ENCODE data around the gene STK39. TPM values are rescaled to one million over a fixed set of nuclear protein-coding genes. Genes with fewer than 3 reads are reported as not detected.

STK39 gene
- total RNA-seq, 1 donor = 18.1 TPM

DNA sequence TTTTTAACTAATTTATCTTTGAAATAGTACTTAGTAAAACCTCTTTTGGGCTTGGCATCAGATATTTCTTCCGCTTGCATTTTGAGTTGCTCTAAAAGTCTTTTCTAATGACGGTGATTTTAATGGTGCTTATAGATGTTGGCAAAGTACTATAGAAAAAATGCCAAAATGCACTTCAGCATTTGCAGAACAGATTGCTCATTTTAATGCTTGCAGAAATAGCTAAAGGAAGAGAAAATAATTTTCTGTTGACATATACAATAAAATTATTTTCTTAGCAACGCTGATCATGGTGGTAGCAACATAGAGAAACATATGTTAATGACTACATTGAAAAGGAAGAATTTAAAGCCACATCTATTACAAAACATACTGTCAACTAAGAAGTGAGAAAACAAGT lies 170.7 kb downstream of the STK39 start:
- Histone ChIP-seq H3K9me3 (ENCODE audit: low read depth, low read length) (no peaks in the 10 kb centered on the region), H3K4me1 (ENCODE audit: insufficient read depth, low read length) (no peaks in the 10 kb centered on the region), H3K79me2 (ENCODE audit: insufficient read depth, low read length) (no peaks in the 10 kb centered on the region), H3K4me2 (ENCODE audit: insufficient read depth, low read length) (no peak overlapping the region), H3K27ac (ENCODE audit: low read depth, low read length) (no peak overlapping the region), H3K27me3 (ENCODE audit: insufficient read depth, low read length) (no peaks in the 10 kb centered on the region), H3K4me3 (ENCODE audit: insufficient read depth, low read length) (no peak overlapping the region), H4K20me1 (ENCODE audit: insufficient read depth, low read length) (no peaks in the 10 kb centered on the region), H3K36me3 (ENCODE audit: insufficient read depth, low read length) (peaks cover 8% of the 10 kb centered on the region), H2AFZ (ENCODE audit: low read length) (no peak overlapping the region)
- DNase-seq (ENCODE audit: insufficient read length, low spot score, missing footprints) = no peak
- TF ChIP-seq, protein P1, sequence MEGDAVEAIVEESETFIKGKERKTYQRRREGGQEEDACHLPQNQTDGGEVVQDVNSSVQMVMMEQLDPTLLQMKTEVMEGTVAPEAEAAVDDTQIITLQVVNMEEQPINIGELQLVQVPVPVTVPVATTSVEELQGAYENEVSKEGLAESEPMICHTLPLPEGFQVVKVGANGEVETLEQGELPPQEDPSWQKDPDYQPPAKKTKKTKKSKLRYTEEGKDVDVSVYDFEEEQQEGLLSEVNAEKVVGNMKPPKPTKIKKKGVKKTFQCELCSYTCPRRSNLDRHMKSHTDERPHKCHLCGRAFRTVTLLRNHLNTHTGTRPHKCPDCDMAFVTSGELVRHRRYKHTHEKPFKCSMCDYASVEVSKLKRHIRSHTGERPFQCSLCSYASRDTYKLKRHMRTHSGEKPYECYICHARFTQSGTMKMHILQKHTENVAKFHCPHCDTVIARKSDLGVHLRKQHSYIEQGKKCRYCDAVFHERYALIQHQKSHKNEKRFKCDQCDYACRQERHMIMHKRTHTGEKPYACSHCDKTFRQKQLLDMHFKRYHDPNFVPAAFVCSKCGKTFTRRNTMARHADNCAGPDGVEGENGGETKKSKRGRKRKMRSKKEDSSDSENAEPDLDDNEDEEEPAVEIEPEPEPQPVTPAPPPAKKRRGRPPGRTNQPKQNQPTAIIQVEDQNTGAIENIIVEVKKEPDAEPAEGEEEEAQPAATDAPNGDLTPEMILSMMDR (IDR thresholded peaks at IDR 0.05; ENCODE audit: extremely low read depth, low read depth, low read length) = no peak

- no peak overlapping the region for H2AFZ ChIP-seq (ENCODE audit: low read length)
- H3K9me3 ChIP-seq (ENCODE audit: low read depth, low read length) = no peaks in the 10 kb centered on the region
- no peaks in the 10 kb centered on the region for H3K27me3 ChIP-seq (ENCODE audit: insufficient read depth, low read length)
- no peak overlapping the region for H3K4me3 ChIP-seq (ENCODE audit: insufficient read depth, low read length)
- TF ChIP-seq, protein P1 (IDR thresholded peaks at IDR 0.05; ENCODE audit: extremely low read depth, low read depth, low read length) = no peak
- H3K36me3 ChIP-seq (ENCODE audit: insufficient read depth, low read length) = peaks cover 8% of the 10 kb centered on the region
- no peaks in the 10 kb centered on the region for H3K79me2 ChIP-seq (ENCODE audit: insufficient read depth, low read length)
- H3K27ac ChIP-seq (ENCODE audit: low read depth, low read length) = no peak overlapping the region
- H3K4me1 ChIP-seq (ENCODE audit: insufficient read depth, low read length) = no peaks in the 10 kb centered on the region
- no peaks in the 10 kb centered on the region for H4K20me1 ChIP-seq (ENCODE audit: insufficient read depth, low read length)
- no peak for DNase-seq (ENCODE audit: insufficient read length, low spot score, missing footprints)
- no peak overlapping the region for H3K4me2 ChIP-seq (ENCODE audit: insufficient read depth, low read length)
Observed at GRCh38 chr2:168075446-168075845, 171.9 kb downstream of the STK39 start.

- no peaks in the 10 kb centered on the region for H3K79me2 ChIP-seq (ENCODE audit: insufficient read depth, low read length)
- H3K9me3 ChIP-seq (ENCODE audit: low read depth, low read length) = no peaks in the 10 kb centered on the region
- H3K4me1 ChIP-seq (ENCODE audit: insufficient read depth, low read length) = no peaks in the 10 kb centered on the region
- peaks cover 8% of the 10 kb centered on the region for H3K36me3 ChIP-seq (ENCODE audit: insufficient read depth, low read length)
- H3K4me3 ChIP-seq (ENCODE audit: insufficient read depth, low read length) = no peak overlapping the region
- no peak overlapping the region for H3K4me2 ChIP-seq (ENCODE audit: insufficient read depth, low read length)
- no peak overlapping the region for H3K27ac ChIP-seq (ENCODE audit: low read depth, low read length)
- DNase-seq (ENCODE audit: insufficient read length, low spot score, missing footprints) = no peak
- TF ChIP-seq, protein P1 (IDR thresholded peaks at IDR 0.05; ENCODE audit: extremely low read depth, low read depth, low read length) = no peak
- no peak overlapping the region for H2AFZ ChIP-seq (ENCODE audit: low read length)
- no peaks in the 10 kb centered on the region for H4K20me1 ChIP-seq (ENCODE audit: insufficient read depth, low read length)
- no peaks in the 10 kb centered on the region for H3K27me3 ChIP-seq (ENCODE audit: insufficient read depth, low read length)
Observed at GRCh38 chr2:168072626-168073303, 174.6 kb downstream of the STK39 start.

DNA sequence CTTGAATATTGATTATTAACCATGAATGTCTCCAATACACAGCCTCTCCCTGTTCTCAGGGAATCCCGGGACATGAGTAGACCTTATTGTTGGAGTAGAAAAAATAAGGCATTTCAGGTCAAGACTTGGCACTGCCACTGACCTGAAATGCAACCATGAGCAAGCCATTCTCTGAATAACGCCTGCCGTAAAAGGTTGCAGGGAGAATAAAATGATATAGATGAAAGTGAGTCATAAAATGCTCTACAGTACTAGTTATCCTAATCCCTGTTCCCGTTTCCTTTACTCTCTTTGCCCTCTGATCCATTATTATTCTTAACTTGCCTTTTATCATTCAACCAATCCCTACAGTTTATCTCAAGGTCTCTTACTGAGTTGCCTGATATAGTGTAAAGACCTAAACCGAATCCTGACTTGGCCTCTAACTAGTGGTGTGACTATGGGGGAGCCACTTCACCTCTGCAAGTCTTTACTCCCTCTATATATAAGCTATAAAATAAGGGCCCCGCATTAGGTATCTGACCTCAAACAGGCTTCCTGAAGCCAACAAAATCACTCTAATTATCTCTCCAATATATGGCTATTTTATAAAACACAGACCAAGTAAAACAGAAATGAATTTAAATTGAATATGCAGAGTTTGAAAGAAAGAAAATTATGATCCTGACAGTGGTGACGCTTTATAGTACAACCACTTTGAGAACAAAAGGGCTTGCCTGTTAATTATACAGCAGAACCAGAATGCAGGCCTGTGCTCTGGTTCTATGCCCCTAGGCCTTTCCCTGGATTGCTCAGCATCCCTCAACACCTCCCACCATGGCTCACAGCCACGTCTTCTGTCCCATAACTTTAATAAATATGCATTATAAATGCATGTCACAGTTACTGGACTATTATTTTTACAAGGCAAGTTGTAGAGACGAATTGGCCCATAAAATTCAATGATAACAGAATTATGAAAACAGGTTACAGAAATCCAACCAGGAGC lies 183.1 kb downstream of the STK39 start:
- Histone ChIP-seq H3K9me3 (ENCODE audit: low read depth, low read length) (no peaks in the 10 kb centered on the region), H3K27me3 (ENCODE audit: insufficient read depth, low read length) (no peaks in the 10 kb centered on the region), H3K36me3 (ENCODE audit: insufficient read depth, low read length) (peaks cover 7% of the 10 kb centered on the region), H3K4me1 (ENCODE audit: insufficient read depth, low read length) (peaks cover 4% of the 10 kb centered on the region), H3K4me3 (ENCODE audit: insufficient read depth, low read length) (no peak overlapping the region), H3K4me2 (ENCODE audit: insufficient read depth, low read length) (no peak overlapping the region), H3K79me2 (ENCODE audit: insufficient read depth, low read length) (no peaks in the 10 kb centered on the region), H2AFZ (ENCODE audit: low read length) (no peak overlapping the region), H4K20me1 (ENCODE audit: insufficient read depth, low read length) (no peaks in the 10 kb centered on the region), H3K27ac (ENCODE audit: low read depth, low read length) (no peak overlapping the region)
- DNase-seq (ENCODE audit: insufficient read length, low spot score, missing footprints) = no peak
- TF ChIP-seq, protein P1 (IDR thresholded peaks at IDR 0.05; ENCODE audit: extremely low read depth, low read depth, low read length) = no peak

Data from osteoblast (primary cell).